ENCODE data around the gene KRT75.

- no peak for TF ChIP-seq CTCF (IDR thresholded peaks at IDR 0.05)
- TF ChIP-seq POLR2A (IDR thresholded peaks at IDR 0.05): no peak
Measured at GRCh38 chr12:52405922-52406385, 28.2 kb downstream of the KRT75 start, which contains the start of gene KRT82.
